RWPE1 (cell line): Measurements from ENCODE around the gene NXPH3.
"Not testable (repeated sequence)": the region's sequence is repeated elsewhere in the genome, so short reads cannot be mapped to it uniquely, and the experiment has no call there.

Experiments
- CTCF ChIA-PET: fragments of 350-600 bp; sonication (Branson Sonifier 250); formaldehyde crosslinking; extraction: SDS; loops from one replicate; lab custom pipeline; 2021; lab: Yijun Ruan, JAX
- POLR2A ChIA-PET: fragments of 400-600 bp; formaldehyde crosslinking; extraction: SDS; loops from one replicate; lab custom pipeline; 2020; ENCODE audit warnings: antibody characterized with exemption; ENCODE audit not compliant: low non-redundant PET; lab: Yijun Ruan, JAX
- DNase-seq: peaks from one replicate; pipeline ENCODE4 v3.0.0; 2012; ENCODE audit warnings: low spot score
- H3K27ac ChIP-seq: fragments of 450-650 bp; 2 replicates; pipeline ENCODE4 v1.5.1; 2017
- CTCF ChIP-seq: fragments of 450-650 bp; conservative IDR thresholded peaks from 2 replicates; pipeline ENCODE4 v1.5.1; 2017; ENCODE audit warnings: low read depth, mild to moderate bottlenecking

The NXPH3 gene

DNA sequence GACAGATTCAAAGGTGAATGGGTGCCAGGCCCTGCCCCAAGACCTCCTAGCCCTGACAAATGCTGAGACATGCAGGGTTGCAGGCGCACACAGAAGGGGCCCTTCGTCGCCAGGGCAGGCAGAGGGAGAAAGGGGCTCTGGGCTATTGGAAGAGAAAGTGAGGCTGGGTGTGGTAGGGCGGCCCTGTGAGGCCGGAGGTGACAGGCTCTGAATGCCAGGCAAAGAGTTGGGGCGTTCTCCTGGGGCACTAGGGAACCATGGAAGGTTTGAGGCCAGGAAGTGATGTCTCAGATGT lies 26.4 kb upstream of the NXPH3 start:
- POLR2A ChIA-PET, result no interaction called here
- TF ChIP-seq CTCF, result no peak
- CTCF ChIA-PET, result interaction anchor here (1.0 kb wide), 1 partner anchor 141 kb away, joined by 6 read pairs; no protein-coding TSS in a partner anchor
- DNase-seq, result no peak
- peak overlapping the region; percentile 2; the same call in 1 of the 2 replicates for H3K27ac ChIP-seq

- no peak for DNase-seq
- no peak for TF ChIP-seq CTCF
- ChIA-PET POLR2A (no interaction called here), CTCF (interaction anchor here (0.5 to 1.0 kb wide), 4 partner anchors 26 to 142 kb away, joined by 3 to 6 read pairs (median 3); no protein-coding TSS in a partner anchor)
- H3K27ac ChIP-seq, result peak overlapping the region; percentile 2; the same call in 1 of the 2 replicates
Measured at GRCh38 chr17:49549691-49550678, 25.7 kb upstream of the NXPH3 start.

GRCh38 chr17:49550764-49551163 lies 24.9 kb upstream of the NXPH3 start:
- H3K27ac ChIP-seq, POLR2A ChIA-PET, DNase-seq: not testable (repeated sequence)
- CTCF ChIA-PET, result interaction anchor here (0.6 to 1.2 kb wide), 3 partner anchors 27 to 56 kb away, joined by 3 to 4 read pairs (median 3); partner anchors contain the start of gene NGFR

DNA sequence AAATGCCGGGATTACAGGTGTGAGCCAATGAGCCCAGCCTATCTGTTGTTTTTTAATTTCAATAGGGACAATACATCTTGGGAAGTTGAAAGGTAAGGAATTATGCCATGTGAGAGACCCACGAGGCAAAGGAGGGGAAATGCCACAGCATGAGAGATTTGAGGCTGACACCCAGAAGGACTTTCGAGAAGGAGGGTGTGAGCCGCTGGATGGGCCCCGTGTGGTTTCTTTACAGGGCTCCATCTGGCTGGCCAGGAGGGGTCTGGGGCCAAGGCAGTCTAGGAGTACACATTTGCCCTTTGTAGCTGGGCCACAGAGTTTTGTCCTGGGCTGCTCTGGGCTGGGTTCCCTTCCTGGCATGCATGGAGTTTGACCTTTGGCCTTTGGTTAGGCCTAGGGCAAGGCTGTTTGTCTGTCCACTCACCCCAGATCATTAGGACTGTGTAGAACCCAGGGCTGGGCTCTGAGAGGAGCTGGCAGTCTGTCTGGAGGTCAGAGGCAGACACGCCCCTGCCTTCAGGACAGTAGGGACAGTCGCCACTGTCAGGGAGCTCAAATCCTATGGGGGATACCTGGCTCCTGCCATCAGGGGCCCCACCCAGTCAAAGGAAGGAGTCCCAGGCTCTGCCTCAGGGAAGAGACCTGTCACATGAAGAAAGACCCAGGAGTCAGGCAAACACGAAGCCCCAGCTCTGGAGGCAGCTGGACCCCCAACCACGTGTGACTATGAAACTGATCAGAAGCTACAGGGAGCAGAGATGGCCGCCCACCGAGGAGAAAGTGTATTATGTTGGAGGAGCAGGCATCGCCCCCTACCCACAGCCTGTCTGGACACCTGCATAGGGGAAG lies 24.2 kb upstream of the NXPH3 start:
- TF ChIP-seq CTCF, result no peak
- H3K27ac ChIP-seq, result peak overlapping the region; percentile 36
- DNase-seq, result no peak
- ChIA-PET CTCF (interaction anchor here (1.2 to 1.8 kb wide), 3 partner anchors 55 to 143 kb away, joined by 4 to 8 read pairs (median 8); partner anchors contain the start of gene NGFR), POLR2A (no interaction called here)

DNA sequence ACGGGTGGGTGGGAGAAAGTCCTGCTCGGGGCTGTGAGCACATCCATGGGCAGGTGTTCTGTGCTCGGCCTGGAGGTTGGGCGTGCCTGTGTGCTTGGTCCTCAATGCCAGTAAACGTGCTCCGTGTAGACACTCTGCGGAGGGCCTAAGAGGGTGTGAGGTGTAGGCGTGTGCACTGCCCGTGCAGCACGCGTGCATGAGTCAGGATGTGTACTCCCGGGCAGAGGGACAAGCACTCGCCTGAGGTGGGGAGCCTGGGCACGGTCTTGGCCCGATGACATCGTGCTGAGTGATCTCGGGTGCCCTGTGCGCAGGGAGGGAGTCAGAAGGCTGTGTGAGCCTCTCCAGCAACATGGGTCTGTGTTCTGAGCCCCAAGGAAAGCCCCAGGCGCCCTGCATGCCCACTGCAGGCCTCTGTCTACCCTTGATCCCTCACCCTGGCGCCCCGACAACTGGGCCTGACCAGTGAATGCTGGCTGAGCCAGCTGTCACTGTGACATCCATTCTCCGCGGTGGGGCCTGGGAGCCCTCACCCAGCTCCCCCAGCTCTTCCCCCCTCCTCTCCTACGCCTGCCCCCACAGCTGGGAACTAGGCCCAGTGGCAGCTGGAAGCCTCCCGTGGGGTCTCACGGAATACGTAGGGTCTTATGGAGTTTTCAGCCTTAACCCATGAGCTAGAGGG lies 23.5 kb upstream of the NXPH3 start:
- TF ChIP-seq CTCF, result no peak
- H3K27ac ChIP-seq, result peak overlapping the region; percentile 36
- DNase-seq, result no peak
- ChIA-PET POLR2A (no interaction called here), CTCF (interaction anchor here (0.6 to 1.8 kb wide), 5 partner anchors 11 to 144 kb away, joined by 3 to 8 read pairs (median 4); partner anchors contain the start of gene NGFR)

DNA sequence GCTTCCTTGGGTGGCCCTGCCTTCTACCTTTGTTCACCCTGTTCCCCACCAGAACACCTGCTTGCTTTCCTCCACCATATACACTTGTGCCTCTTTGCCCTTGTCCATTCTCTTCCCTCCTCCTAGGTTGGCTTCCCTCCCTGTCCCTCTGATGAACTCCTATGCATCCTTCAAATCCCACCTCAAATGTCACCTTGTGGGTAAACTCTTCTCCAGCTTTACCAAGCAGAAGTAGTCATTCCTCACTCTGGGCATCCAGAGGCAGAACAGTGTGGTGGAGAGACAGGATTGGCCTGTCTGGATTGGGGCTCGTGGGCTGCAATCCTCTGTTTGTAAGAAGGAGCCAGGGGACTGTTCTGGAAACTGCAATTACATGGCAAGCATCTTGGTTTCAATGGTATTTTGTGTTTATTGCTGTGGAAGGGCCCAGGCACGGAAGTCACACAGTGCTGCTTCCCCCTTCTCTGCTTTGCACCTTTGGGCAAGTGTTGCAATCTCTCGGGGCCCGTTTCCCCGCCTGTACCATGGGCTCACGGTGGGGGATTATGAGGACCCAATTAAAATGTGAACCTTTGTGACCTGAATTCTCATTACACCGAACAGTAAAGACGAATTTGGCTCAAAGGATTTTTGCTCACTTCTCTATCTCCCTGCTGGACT lies 21.9 kb upstream of the NXPH3 start:
- no peak overlapping the region for H3K27ac ChIP-seq
- no peak for TF ChIP-seq CTCF
- POLR2A ChIA-PET, result no interaction called here
- no peak for DNase-seq
- CTCF ChIA-PET, result interaction anchor here (0.7 to 1.0 kb wide), 2 partner anchors 17 to 118 kb away, joined by 3 read pairs; no protein-coding TSS in a partner anchor
